ENCODE results near the gene MYO16. TPM values are rescaled to one million over a fixed set of nuclear protein-coding genes. Genes with fewer than 3 reads are reported as not detected.

The MYO16 gene
- total RNA-seq, 2 experiments from 2014 or later: not detected

DNA sequence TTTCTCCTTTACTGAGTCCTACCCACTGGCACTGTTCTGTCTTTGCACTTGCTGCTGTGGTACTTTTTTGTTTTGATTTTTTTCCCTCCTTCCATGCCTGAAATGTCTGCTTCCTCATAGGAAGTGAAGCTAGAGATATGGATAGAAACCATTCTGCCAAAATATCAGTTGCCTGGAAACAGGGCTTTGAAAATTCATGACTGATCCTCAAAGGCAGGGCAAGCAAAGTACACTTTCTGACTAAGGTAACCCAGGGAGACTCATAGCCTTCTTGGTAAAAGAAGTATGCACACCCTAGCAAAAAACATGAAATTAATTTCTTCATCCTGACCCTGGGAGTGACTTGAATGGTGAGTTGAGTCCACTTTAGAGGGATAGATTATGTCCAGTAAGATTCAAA lies 329.8 kb downstream of the MYO16 start:
- Mint-ChIP-seq H3K36me3 (ENCODE audit: low read depth) (no peaks in the 10 kb centered on the region), H3K9me3 (no peaks in the 10 kb centered on the region), H3K4me1 (peaks cover 2% of the 10 kb centered on the region), H3K27me3 (no peaks in the 10 kb centered on the region), H3K27ac (no peak overlapping the region), H3K4me3 (no peak overlapping the region)
- ChIA-PET CTCF (no interaction called here), POLR2A (no interaction called here)
- no peak for DNase-seq

DNA sequence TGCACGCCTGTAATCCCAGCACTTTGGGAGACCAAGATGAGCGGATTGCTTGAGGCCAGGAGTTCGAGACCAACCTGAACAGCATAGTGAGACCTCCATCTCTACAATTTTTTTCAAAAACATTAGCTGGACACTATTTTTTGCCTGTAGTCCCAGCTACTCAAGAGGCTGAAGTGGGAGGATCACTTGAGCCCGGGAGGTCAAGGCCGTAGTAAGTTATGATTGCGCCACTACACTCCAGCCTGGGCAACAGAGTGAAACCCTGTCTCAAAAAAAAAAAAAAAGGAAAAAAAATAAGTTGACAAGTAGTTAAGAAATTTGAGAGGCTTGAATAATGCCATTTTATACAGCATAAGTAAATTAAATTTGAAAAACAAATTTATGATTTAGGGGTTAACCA lies 330.6 kb downstream of the MYO16 start:
- H3K27ac Mint-ChIP-seq: no peak overlapping the region
- POLR2A ChIA-PET: interaction anchor here (1.4 kb wide), 1 partner anchor 45 kb away, joined by 4 read pairs; no protein-coding TSS in a partner anchor
- H3K27me3 Mint-ChIP-seq: no peaks in the 10 kb centered on the region
- H3K36me3 Mint-ChIP-seq (ENCODE audit: low read depth): no peaks in the 10 kb centered on the region
- CTCF ChIA-PET: interaction anchor here (0.5 to 2.5 kb wide), 7 partner anchors 21 to 1981 kb away, joined by 3 to 11 read pairs (median 3); no protein-coding TSS in a partner anchor
- DNase-seq: no peak
- no peaks in the 10 kb centered on the region for H3K9me3 Mint-ChIP-seq
- H3K4me1 Mint-ChIP-seq: peaks cover 2% of the 10 kb centered on the region
- no peak overlapping the region for H3K4me3 Mint-ChIP-seq

DNA sequence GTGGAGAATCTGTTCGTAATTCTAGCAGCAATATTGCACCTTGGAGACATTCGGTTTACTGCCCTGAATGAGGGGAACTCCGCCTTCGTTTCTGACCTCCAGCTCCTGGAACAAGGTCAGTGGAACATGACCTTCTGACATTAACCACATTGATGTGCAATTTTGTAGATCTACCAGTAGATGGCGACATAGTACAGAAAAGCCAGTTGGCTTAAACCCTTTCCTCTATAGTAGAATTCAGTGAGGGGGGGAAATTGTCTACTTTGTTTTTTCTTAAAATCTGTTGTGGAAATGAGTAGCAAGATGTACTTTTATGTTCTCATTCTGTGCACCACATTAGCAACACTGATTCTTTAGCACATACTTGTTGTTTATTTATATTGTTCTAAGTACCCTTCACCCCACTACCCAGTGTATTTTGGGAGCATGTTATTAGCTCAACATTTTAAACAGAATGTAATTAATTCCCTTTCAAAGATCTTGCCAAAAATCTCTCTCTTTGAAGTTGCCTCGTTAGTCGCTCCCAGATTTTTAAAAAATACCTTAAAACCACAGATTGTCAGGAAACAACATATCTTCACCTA lies 332.2 kb downstream of the MYO16 start:
- Mint-ChIP-seq H3K36me3 (ENCODE audit: low read depth) (no peaks in the 10 kb centered on the region), H3K27me3 (no peaks in the 10 kb centered on the region), H3K4me1 (peaks cover 2% of the 10 kb centered on the region), H3K9me3 (no peaks in the 10 kb centered on the region), H3K4me3 (no peak overlapping the region), H3K27ac (no peak overlapping the region)
- POLR2A ChIA-PET: no interaction called here
- DNase-seq: peak; percentile 19
- CTCF ChIA-PET: interaction anchor here (0.5 to 2.5 kb wide), 7 partner anchors 11 to 1156 kb away, joined by 3 to 11 read pairs (median 6); no protein-coding TSS in a partner anchor

DNA sequence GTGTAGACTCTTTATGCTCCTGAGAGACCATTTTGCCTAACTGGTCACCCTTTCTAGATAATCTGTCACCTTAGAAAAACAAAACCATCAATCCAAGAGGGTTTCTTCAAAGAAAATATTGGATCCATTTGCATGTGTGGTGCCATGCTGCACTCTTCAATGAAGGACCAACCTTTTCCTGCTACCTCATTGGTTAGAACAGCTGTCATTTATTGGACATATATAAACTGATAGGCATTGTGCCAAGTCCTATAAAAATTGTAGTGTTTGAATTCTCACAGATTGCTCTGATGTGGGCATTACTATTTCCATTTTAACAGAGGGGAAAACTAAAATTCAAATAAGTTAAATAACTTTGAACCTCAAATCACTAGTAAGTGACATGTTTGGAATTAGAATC lies 333.2 kb downstream of the MYO16 start:
- no peak for DNase-seq
- Mint-ChIP-seq H3K36me3 (ENCODE audit: low read depth) (no peaks in the 10 kb centered on the region), H3K27me3 (no peaks in the 10 kb centered on the region), H3K9me3 (no peaks in the 10 kb centered on the region), H3K4me1 (peaks cover 2% of the 10 kb centered on the region), H3K4me3 (no peak overlapping the region), H3K27ac (no peak overlapping the region)
- POLR2A ChIA-PET: no interaction called here
- CTCF ChIA-PET: no interaction called here

DNA sequence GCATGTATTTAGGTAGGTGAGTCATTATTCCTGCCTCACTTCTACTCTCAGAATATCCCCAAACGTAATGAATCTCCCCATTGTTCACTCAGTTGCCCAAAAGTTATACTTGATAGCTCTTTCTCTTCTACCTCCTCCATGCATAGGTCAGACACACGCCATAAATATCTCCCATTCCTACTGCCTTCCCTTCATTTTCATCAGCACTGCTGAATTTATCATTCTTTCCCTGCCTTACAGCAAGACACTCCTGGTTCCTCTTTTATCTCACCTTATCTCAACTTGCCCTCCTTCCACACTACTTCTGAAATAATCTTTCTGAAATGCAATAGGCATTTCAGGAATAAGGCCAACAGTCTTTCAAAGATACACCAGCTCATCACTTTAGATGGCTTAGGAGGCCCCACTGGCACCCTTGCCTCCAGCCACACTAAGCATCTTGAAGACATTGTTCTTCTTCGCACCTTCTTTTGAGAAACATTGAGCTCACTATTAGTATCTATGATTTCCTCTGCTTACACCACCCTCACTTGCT lies 333.9 kb downstream of the MYO16 start:
- peaks cover 2% of the 10 kb centered on the region for H3K4me1 Mint-ChIP-seq

DNA sequence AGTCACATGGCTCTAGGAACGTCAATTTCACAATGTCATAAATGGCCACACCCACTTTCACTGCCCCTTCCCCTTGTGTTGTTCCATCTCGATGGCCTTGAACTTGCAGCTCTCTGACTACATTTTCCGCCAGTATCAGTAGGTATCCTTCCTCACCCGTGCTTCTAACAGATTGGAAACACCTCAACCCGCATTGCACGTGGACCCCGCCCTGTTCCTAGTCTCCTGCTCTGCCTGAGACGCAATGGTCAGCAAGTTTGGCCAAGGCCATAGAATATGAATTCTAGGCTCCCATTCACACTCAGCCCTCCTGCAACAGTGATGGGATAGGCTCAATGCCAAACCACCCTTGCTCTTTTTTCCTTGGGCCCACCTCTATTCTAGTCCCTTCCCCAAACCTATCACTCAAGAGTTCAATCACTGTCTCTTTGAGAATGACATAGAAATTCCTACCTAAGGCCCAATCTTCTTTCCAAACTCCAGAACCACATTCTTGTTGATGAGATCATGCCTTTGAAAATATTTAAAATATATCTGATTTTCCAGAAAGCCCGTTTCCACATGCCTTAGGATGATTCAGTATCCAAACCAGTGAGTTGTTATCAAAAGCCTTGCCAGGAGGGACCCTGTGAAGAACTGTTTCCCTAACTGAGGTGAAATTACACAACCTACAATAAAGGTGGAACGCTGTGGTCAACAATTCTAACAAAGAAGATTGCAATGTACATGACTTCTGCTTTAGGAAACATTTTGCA lies 334.6 kb downstream of the MYO16 start:
- CTCF ChIA-PET: no interaction called here
- POLR2A ChIA-PET: no interaction called here
- H3K4me3 Mint-ChIP-seq: no peak overlapping the region
- no peaks in the 10 kb centered on the region for H3K36me3 Mint-ChIP-seq (ENCODE audit: low read depth)
- H3K4me1 Mint-ChIP-seq: peaks cover 2% of the 10 kb centered on the region
- H3K27me3 Mint-ChIP-seq: no peaks in the 10 kb centered on the region
- H3K27ac Mint-ChIP-seq: no peak overlapping the region
- no peaks in the 10 kb centered on the region for H3K9me3 Mint-ChIP-seq
- no peak for DNase-seq

More for the DNA sequence above, 333.9 kb downstream of the MYO16 start:
- CTCF ChIA-PET: no interaction called here
- no peak for DNase-seq
- H3K27me3 Mint-ChIP-seq: no peaks in the 10 kb centered on the region
- POLR2A ChIA-PET: no interaction called here
- no peak overlapping the region for H3K4me3 Mint-ChIP-seq
- H3K9me3 Mint-ChIP-seq: no peaks in the 10 kb centered on the region
- no peaks in the 10 kb centered on the region for H3K36me3 Mint-ChIP-seq (ENCODE audit: low read depth)
- no peak overlapping the region for H3K27ac Mint-ChIP-seq

DNA sequence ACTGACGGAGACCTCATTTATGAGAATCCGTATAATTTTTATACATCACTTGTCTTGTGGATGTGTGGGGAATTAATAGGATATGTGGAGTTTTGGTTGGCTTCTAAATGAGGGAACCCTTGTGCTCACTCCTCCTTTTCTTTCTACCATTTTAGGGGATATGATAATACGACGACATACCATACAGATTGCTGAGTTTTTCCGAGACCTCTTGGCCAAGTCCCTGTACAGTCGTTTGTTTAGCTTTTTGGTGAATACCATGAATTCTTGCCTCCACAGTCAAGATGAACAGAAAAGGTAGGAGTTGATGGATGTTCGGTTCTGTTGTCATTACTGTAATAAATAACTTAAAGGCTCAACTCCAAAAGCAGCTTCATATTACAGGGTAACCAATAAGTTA lies 335.2 kb downstream of the MYO16 start:
- Mint-ChIP-seq H3K27ac (no peak overlapping the region), H3K4me3 (no peak overlapping the region), H3K36me3 (ENCODE audit: low read depth) (no peaks in the 10 kb centered on the region), H3K4me1 (peaks cover 2% of the 10 kb centered on the region), H3K27me3 (no peaks in the 10 kb centered on the region), H3K9me3 (no peaks in the 10 kb centered on the region)
- DNase-seq: no peak
- ChIA-PET POLR2A (no interaction called here), CTCF (no interaction called here)

DNA sequence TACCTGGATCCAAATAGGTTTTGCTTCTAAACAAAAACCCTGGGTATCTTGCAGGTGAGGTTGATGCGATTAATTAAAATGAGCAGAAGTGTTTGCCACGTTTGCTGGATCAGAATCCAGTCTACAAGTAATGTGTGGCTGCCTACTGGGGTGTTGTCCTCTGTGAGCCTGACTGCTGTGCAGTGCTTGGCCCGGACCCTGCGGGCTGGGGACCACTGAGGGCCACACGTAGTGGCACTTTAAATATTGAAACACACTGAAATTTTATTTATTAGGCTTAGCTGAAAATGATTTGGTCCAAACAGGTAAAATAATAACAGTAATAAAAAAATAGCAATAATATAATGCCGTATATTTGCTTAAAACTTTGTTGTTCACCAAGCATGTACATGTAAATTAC lies 338.0 kb downstream of the MYO16 start:
- Mint-ChIP-seq H3K27ac (no peak overlapping the region), H3K27me3 (no peaks in the 10 kb centered on the region), H3K9me3 (no peaks in the 10 kb centered on the region), H3K4me3 (no peak overlapping the region), H3K4me1 (no peaks in the 10 kb centered on the region), H3K36me3 (ENCODE audit: low read depth) (no peaks in the 10 kb centered on the region)
- DNase-seq: no peak
- ChIA-PET POLR2A (no interaction called here), CTCF (no interaction called here)

DNA sequence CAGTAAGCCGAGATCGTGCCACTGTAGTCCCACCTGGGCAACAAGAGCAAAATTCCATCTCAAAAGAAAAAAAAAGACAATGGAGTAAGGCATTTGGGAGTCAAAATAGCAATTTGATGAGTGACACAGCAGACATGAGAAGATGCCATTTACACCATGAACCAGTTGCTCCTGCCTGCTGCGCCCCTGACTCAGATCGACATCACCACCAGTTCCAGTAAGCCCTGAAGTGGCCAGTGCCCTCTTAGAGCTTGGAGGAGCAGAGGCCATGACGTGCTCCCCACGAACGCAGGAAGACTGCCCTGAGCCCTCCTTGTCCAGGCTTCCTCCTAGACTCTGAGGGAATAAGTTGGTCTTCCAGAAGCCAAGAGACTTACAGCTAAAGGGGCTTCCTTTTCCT lies 339.2 kb downstream of the MYO16 start:
- no peaks in the 10 kb centered on the region for H3K27me3 Mint-ChIP-seq
- no peak overlapping the region for H3K27ac Mint-ChIP-seq
- ChIA-PET CTCF (no interaction called here), POLR2A (no interaction called here)
- H3K4me3 Mint-ChIP-seq: no peak overlapping the region
- no peak for DNase-seq
- no peaks in the 10 kb centered on the region for H3K9me3 Mint-ChIP-seq
- H3K36me3 Mint-ChIP-seq (ENCODE audit: low read depth): no peaks in the 10 kb centered on the region
- H3K4me1 Mint-ChIP-seq: no peaks in the 10 kb centered on the region

DNA sequence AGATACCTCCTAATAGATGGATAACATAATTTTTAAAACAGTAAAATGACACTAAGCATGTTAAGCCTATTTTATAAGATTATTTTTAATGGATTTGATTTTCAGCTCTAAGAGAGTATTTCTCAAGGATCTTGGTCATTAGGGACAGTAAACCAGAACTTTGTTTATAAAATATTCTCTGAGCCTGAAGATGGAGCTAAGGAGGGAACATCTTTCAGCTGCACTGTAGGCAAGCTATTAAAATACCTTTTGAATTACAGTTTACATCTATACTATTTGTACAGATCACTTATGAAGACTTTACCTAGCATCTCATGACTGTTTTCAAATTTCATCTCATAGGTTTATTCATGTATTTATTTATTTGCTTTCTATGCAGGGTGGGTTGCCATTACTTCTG lies 345.3 kb downstream of the MYO16 start:
- no peak overlapping the region for H3K4me3 Mint-ChIP-seq
- no peaks in the 10 kb centered on the region for H3K4me1 Mint-ChIP-seq
- H3K9me3 Mint-ChIP-seq: no peaks in the 10 kb centered on the region
- H3K27ac Mint-ChIP-seq: no peak overlapping the region
- no peaks in the 10 kb centered on the region for H3K36me3 Mint-ChIP-seq (ENCODE audit: low read depth)
- DNase-seq: no peak
- POLR2A ChIA-PET: no interaction called here
- no peaks in the 10 kb centered on the region for H3K27me3 Mint-ChIP-seq
- CTCF ChIA-PET: no interaction called here

DNA sequence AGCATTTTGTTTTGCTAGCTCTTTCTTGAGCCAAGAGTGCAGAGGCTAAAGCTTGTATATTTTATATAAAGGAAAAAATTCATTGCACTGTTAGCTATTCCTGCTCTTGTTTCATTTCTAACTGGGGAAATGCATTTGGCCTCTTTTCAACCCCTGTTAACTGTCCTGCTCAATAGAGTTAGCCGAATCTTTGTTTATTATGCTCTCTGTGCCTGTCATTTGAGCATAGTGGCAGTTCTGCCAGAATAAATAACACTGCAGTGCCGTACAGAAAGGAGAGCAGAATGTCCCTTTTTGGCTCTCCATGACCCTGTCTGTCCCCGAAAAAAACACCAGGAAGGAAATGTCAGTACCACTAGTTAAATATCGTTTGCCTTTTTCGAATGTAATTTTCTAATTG lies 350.8 kb downstream of the MYO16 start:
- Mint-ChIP-seq H3K9me3 (no peaks in the 10 kb centered on the region), H3K4me1 (no peaks in the 10 kb centered on the region), H3K27ac (no peak overlapping the region), H3K27me3 (no peaks in the 10 kb centered on the region), H3K36me3 (ENCODE audit: low read depth) (no peaks in the 10 kb centered on the region), H3K4me3 (no peak overlapping the region)
- CTCF ChIA-PET: interaction anchor here (0.6 to 1.2 kb wide), 2 partner anchors 10 to 20 kb away, joined by 4 to 5 read pairs; no protein-coding TSS in a partner anchor
- POLR2A ChIA-PET: no interaction called here
- DNase-seq: no peak

DNA sequence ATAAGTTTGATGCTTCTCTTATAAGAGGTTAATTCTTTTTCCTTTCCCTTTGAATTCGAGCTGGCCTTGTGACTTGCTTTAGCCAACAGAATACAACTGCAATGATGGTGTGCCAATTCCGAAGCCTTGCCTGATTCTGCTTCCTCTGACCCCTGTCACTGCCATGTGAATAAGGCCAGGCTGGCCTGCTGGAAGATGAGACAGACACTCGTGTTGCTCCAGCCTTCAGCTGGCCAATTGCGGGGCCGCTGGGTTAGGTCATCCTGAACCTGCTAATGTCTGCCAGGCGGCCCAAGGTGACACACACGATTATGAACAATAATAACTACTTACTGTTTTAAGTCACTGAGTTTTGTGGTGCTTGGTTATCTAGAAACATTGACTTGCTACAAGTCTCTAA lies 352.0 kb downstream of the MYO16 start:
- Mint-ChIP-seq H3K27ac (no peak overlapping the region), H3K36me3 (ENCODE audit: low read depth) (no peaks in the 10 kb centered on the region), H3K27me3 (no peaks in the 10 kb centered on the region), H3K4me3 (no peak overlapping the region), H3K9me3 (no peaks in the 10 kb centered on the region), H3K4me1 (no peaks in the 10 kb centered on the region)
- POLR2A ChIA-PET: no interaction called here
- CTCF ChIA-PET: interaction anchor here (1.2 kb wide), 1 partner anchor 21 kb away, joined by 4 read pairs; no protein-coding TSS in a partner anchor
- no peak for DNase-seq

DNA sequence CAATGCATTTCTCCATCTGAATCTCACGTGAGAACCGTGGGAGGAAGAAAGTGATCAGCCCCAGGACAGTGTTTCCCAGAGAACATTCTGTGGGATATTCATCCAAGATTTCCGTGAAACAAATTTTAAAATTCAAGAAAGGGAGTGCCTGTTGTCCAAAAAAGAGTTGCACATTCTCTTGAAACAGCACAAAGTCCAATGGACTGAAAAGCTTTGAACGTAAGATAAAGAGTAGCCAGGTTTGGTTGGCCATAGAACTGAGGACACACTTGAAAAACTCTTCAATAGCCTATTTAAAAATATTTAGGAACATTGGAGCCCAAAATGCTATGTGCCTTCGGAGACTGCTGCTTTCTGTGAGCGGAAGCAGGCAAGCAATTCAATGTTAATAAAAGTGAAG lies 353.9 kb downstream of the MYO16 start:
- Mint-ChIP-seq H3K4me3 (no peak overlapping the region), H3K27ac (no peak overlapping the region), H3K4me1 (no peaks in the 10 kb centered on the region), H3K27me3 (no peaks in the 10 kb centered on the region), H3K9me3 (no peaks in the 10 kb centered on the region), H3K36me3 (ENCODE audit: low read depth) (no peaks in the 10 kb centered on the region)
- DNase-seq: no peak
- CTCF ChIA-PET: no interaction called here
- POLR2A ChIA-PET: no interaction called here
